Endometrial microvascular endothelial cells (primary cell): ENCODE measurements around the gene BCL3. TPM values are rescaled to one million over a fixed set of nuclear protein-coding genes. Genes with fewer than 3 reads are reported as not detected.
"Not testable (repeated sequence)": the region's sequence is repeated elsewhere in the genome, so short reads cannot be mapped to it uniquely, and the experiment has no call there.

ENCODE experiments used
- in situ Hi-C: cut with HindIII; loops from 2 replicates; pipeline ENCODE4 v1.10.0; 2017; ENCODE audit warnings: low sequenced_read_pairs, low pct_unique_long_range_greater_than_20kb; ENCODE audit errors: inconsistent ontology term
- total RNA-seq: library from RNA; depleted of rRNA; stranded (reverse); fragments of >200 nt; gene quantifications from one replicate; pipeline ENCODE4 v1.2.3, GENCODE V29; 2015; ENCODE audit errors: inconsistent ontology term

The BCL3 gene
- total RNA-seq, 1 donor from 2014 or later, result 18.2 TPM

DNA sequence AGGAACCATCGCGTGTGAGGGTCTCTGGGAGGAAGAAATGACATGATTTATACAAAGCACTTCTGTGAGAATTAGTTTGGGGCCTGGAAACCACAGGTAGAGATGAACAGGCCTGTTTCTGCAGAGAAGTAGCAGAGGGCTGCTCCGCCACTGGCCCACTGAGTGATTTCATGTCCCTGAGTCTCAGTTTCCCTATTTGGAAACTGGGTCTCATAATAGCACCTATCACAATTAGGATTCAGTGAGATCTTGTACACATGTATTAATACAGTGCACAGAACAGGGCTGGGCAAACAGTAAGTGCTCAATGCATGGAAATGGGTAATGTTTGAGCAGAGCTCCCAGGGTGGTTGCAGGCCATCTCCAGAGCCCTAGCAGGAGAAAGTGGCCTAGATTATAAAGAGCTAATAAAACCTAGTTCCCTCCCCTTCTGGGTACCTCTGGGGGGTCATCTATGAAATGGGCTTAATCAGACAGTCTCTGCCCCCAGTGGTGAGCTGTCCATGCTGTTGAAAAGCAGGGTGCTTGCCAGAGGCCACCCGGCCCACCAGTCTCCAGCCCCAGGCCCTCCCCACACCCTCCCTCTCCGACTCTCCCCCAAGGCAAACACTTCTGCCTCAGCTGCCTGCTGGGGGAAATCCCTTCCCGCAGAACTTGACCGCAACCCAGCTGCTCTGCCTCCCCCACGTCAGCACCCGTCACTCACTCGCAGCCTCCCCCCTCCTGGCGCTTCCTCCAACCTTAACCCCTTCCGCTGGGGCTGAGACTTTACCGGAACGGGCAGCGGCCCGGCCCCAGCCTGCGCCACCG, 4.5 kb downstream of the BCL3 start:
- in situ Hi-C loops, result no loop called here

GRCh38 chr19:44753626-44753931, 5.1 kb downstream of the BCL3 start:
- in situ Hi-C loops, result no loop called here

- in situ Hi-C loops, result no loop called here
Measured at GRCh38 chr19:44753932-44754749, 5.6 kb downstream of the BCL3 start.

GRCh38 chr19:44754750-44755080, 6.2 kb downstream of the BCL3 start:
- in situ Hi-C loops, result no loop called here

DNA sequence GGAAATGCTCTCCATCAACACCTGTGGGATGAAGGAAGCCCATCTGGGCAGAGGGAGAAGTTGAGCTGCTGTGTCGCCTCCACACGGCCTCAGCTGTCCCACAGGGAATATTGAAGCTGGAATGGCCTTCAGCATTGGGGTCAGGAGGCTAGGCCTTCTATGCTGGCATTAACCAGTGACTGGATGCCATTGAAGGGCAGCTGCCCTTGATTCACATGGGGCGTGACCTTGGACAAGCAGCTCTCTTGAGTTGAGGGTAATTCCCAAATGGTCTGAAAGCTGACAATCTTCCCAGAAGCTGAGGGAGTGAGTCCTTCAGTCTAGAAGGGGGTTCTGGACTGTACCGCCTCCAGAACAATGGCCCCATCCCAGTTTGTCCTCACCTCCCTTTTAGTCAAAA, 6.7 kb downstream of the BCL3 start:
- in situ Hi-C loops, result no loop called here

GRCh38 chr19:44756089-44756562, 7.6 kb downstream of the BCL3 start:
- in situ Hi-C loops, result no loop called here

DNA sequence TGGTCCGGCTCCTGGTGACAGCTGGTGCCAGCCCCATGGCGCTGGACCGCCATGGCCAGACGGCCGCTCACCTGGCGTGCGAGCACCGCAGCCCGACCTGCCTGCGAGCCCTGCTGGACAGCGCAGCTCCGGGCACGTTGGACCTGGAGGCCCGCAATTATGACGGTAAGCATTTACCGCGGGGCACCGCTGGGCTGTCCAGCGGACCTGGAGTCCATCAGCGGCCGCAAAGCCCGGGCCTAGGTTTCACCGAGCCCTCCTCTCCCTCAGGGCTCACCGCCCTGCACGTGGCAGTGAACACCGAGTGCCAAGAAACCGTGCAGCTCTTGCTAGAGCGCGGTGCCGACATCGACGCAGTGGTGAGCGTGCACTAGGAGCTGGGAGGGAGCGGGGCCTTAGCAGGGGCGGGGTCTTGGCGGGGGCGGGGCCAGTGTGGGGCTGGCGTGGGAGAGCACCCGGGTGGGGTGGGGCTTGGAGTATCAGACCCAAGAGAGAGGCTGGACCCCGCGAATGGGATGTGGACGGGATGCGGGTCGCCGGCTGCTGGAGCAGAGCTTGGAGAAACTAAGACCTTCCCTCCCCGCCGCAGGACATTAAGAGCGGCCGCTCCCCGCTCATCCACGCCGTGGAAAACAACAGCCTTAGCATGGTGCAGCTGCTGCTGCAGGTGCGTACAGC, 8.7 kb downstream of the BCL3 start:
- in situ Hi-C loops, result no loop called here

- in situ Hi-C loops, result no loop called here
Measured at GRCh38 chr19:44757735-44758505, 9.4 kb downstream of the BCL3 start.

DNA sequence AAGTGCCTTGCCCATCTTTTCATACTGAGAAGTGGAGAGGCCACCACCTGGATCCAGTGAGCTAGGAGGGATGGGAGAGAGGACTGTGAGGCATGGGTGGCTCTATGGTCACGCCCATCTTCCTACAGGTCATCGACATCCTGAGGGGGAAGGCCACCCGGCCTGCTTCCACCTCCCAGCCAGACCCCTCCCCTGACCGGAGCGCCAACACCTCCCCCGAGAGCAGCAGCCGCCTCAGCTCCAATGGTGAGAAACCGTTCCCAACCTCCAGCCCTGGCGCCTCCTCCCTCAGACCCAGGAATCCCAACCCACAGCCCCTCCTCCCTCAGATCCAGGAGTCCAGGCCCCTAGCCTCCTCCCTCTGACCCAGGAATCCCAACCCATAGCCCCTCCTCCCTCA, 10.1 kb downstream of the BCL3 start:
- in situ Hi-C loops, result no loop called here

DNA sequence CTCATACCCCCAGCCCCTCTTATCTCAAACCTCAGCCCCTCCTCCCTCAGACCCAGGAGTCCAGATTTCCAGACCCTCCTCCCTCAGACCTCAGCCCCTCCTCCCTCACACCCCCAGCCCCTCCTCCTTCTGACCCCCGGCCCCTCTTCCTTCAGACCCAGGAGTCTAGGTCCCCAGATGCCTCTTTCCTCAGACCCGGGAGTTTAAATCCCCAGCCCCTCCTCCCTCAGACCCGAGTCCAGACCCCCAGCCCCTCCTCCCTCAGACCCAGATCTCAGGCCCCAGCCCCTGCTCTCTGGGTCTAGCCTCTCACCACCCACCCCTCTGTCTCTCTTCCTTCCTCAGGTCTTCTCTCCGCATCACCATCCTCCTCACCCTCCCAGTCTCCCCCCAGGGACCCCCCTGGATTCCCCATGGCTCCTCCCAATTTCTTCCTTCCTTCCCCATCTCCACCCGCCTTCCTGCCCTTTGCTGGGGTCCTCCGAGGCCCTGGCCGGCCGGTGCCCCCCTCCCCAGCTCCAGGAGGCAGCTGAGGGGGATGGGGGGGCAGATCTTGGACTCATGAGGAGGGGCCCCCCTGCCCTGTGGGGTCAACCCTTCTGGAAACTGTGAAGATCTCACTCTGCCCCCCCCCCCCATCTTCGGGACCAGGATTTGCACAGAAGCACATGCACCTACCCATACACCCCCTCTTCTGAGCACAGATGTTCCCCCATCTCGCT, 10.7 kb downstream of the BCL3 start:
- in situ Hi-C loops, result no loop called here

GRCh38 chr19:44762038-44762437, 13.5 kb downstream of the BCL3 start:
- in situ Hi-C loops, result no loop called here

DNA sequence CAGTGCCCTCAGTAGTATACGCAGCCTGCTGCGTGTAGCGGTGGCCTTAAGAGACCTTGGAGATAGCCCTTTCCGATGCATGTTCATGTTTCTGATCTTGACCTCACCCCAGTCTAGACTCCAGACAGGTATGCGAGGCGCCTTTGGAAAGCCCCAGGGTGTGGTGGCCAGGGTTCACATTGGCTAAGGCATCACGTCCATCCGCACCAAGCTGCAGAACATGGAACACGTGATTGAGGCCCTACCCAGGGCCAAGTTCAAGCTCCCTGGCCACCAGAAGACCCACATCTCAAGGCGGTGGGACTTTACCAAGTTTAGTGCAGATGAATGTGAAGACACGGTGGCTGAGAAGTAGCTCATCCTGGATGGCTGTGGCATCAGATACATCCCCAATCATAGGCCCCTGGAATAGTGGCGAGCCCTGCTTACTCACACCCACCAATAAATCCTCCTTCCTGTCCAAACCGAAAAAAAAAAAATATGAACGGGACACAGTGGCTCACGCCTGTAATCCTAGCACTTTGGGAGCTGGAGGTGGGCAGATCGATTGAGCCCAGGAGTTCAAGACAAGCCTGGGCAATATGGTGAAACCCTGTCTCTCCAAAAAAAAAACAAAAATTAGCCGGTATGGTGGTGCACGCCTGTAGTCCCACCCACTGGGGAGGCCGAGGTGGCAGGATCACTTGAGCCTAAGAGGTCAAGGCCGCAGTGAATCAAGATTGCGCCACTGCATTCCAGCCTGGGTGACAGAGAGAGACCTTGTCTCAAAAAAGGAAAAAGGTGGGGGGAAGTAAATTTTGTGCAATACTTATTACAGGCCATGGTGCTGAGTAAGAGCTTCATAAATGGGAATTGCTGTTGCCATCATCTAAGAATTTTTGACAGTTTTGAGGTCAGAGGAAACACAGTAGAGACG, 16.8 kb downstream of the BCL3 start:
- in situ Hi-C loops, result no loop called here

- in situ Hi-C loops, result no loop called here
Measured at GRCh38 chr19:44765949-44766335, 17.4 kb downstream of the BCL3 start.

DNA sequence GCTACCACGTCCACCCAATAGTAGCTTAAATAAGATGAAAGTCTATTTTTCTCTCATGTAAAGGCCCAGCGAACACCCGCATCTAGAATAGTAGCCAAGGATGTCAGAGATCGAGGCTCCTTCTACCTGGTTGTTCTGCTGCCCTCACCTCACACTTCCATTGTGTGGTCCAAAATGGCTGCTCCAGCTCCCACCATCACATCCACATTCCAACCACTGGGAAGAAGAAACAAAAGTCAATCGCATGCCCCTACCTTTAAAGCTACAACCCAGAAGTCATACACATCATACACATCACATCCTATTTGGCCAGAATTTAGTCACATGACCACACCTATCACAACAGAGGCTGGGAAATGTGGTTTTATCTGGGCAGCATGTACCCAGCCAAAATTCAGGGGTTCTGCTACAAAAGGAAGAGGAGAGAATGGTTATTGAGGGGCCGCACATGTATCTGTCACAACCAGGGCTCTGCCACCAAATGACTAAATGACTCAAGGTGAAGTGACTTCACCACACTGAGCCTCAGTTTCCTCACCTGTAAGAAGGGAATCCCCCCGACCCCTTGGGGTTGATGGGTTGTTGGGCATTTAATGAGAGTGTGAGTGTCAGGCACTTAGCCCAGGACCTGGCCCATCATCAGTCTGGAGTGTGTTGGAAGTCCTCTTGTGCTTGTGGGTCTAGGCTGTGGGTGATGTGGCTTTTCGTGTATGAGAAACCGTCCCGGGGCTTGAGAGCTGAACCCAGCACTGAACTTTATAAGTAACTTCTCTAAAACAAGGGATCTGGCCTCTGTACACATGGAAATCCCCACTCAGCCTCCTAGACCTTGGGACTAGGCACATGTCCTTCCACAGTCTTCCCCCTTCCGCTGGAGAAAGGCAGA, 19.0 kb downstream of the BCL3 start:
- in situ Hi-C loops, result no loop called here

DNA sequence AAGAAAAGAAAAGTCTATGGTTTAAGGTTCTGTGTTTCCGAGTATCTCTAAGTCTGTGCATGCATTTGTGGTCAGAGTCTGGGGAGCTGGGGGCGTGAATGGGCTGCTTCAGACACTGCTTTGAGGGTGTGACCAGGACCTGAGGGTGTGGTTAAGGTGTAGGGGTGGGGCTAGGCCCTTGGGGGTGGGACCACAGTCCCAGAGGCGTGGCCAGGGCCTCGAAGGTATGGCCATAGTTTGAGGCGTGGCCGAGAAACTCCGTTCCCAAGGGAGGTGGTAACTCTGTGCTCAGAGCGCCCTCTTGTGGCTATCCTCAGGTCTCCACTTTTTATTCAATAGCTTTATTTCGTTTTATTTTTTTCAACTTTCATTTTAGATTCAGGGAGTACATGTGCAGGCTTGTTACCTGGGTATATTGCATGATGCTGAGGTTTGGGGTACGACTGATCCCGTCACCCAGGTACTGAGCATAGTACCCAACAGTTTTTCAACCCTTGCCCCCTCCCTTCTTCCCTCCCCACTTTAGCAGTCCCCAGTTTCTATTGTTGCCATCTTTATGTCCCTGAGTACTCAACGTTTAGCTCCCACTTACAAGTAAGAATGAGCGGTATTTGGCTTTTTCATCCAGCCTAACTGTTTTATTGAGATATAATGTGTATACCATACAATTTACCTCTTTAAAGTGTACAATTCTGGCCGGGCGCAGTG, 22.2 kb downstream of the BCL3 start:
- in situ Hi-C loops, result no loop called here

- in situ Hi-C loops, result not testable (repeated sequence)
Measured at GRCh38 chr19:44772144-44772543, 23.6 kb downstream of the BCL3 start.
